ENCODE data around the gene RNF4.
"Not testable (repeated sequence)": the region's sequence is repeated elsewhere in the genome, so short reads cannot be mapped to it uniquely, and the experiment has no call there.

RNF4 gene

GRCh38 chr4:2468456-2469191, at the start of gene RNF4:
Gene RNF4 (plus strand): TSS chr4:2469106. CDS start chr4:2490494, 21,388 bp downstream.
- H3K4me3 Mint-ChIP-seq: peak within 1 kb of the TSS; percentile 94
- peaks cover 30% of the 10 kb centered on the region for H3K36me3 Mint-ChIP-seq (ENCODE audit: low read depth)
- no peaks in the 10 kb centered on the region for H3K9me3 Mint-ChIP-seq
- H3K27me3 Mint-ChIP-seq (ENCODE audit: low read depth): peaks cover 2% of the 10 kb centered on the region
- peaks cover 35% of the 10 kb centered on the region for H3K4me1 Mint-ChIP-seq (ENCODE audit: low read depth)
- peak within 1 kb of the TSS; percentile 95 for H3K27ac Mint-ChIP-seq

GRCh38 chr4:2419814-2420213, 49.1 kb upstream of the RNF4 start:
- no peak overlapping the region for H3K27ac Mint-ChIP-seq
- H3K4me1 Mint-ChIP-seq (ENCODE audit: low read depth): peaks cover 23% of the 10 kb centered on the region
- H3K9me3 Mint-ChIP-seq: no peaks in the 10 kb centered on the region
- H3K4me3 Mint-ChIP-seq: peak overlapping the region; percentile 38
- peaks cover 3% of the 10 kb centered on the region for H3K36me3 Mint-ChIP-seq (ENCODE audit: low read depth)
- H3K27me3 Mint-ChIP-seq (ENCODE audit: low read depth): peaks cover 60% of the 10 kb centered on the region

GRCh38 chr4:2421928-2422327, 47.0 kb upstream of the RNF4 start:
- no peaks in the 10 kb centered on the region for H3K36me3 Mint-ChIP-seq (ENCODE audit: low read depth)
- H3K4me3 Mint-ChIP-seq: no peak overlapping the region
- no peaks in the 10 kb centered on the region for H3K9me3 Mint-ChIP-seq
- peaks cover 13% of the 10 kb centered on the region for H3K4me1 Mint-ChIP-seq (ENCODE audit: low read depth)
- H3K27me3 Mint-ChIP-seq (ENCODE audit: low read depth): peaks cover 45% of the 10 kb centered on the region
- H3K27ac Mint-ChIP-seq: no peak overlapping the region

- Mint-ChIP-seq H3K4me1 (ENCODE audit: low read depth) (peaks cover 13% of the 10 kb centered on the region), H3K36me3 (ENCODE audit: low read depth) (no peaks in the 10 kb centered on the region), H3K27ac (no peak overlapping the region), H3K9me3 (no peaks in the 10 kb centered on the region), H3K27me3 (ENCODE audit: low read depth) (peaks cover 38% of the 10 kb centered on the region), H3K4me3 (no peak overlapping the region)
Observed at GRCh38 chr4:2423066-2423465, 45.8 kb upstream of the RNF4 start.

GRCh38 chr4:2423695-2424094, 45.2 kb upstream of the RNF4 start:
- no peak overlapping the region for H3K27ac Mint-ChIP-seq
- no peak overlapping the region for H3K4me3 Mint-ChIP-seq
- peaks cover 13% of the 10 kb centered on the region for H3K4me1 Mint-ChIP-seq (ENCODE audit: low read depth)
- no peaks in the 10 kb centered on the region for H3K36me3 Mint-ChIP-seq (ENCODE audit: low read depth)
- H3K27me3 Mint-ChIP-seq (ENCODE audit: low read depth): peaks cover 38% of the 10 kb centered on the region
- no peaks in the 10 kb centered on the region for H3K9me3 Mint-ChIP-seq

GRCh38 chr4:2424581-2424980, 44.3 kb upstream of the RNF4 start:
- H3K36me3 Mint-ChIP-seq (ENCODE audit: low read depth): no peaks in the 10 kb centered on the region
- H3K4me3 Mint-ChIP-seq: no peak overlapping the region
- H3K27ac Mint-ChIP-seq: no peak overlapping the region
- peaks cover 31% of the 10 kb centered on the region for H3K27me3 Mint-ChIP-seq (ENCODE audit: low read depth)
- no peaks in the 10 kb centered on the region for H3K9me3 Mint-ChIP-seq
- H3K4me1 Mint-ChIP-seq (ENCODE audit: low read depth): peaks cover 7% of the 10 kb centered on the region

GRCh38 chr4:2425386-2426068, 43.4 kb upstream of the RNF4 start:
- Mint-ChIP-seq H3K36me3 (ENCODE audit: low read depth) (no peaks in the 10 kb centered on the region), H3K27me3 (ENCODE audit: low read depth) (peaks cover 22% of the 10 kb centered on the region), H3K4me1 (ENCODE audit: low read depth) (no peaks in the 10 kb centered on the region), H3K9me3 (no peaks in the 10 kb centered on the region), H3K27ac (no peak overlapping the region), H3K4me3 (no peak overlapping the region)

GRCh38 chr4:2426069-2426397, 42.9 kb upstream of the RNF4 start:
- Mint-ChIP-seq H3K27me3 (ENCODE audit: low read depth) (peaks cover 17% of the 10 kb centered on the region), H3K27ac (no peak overlapping the region), H3K36me3 (ENCODE audit: low read depth) (no peaks in the 10 kb centered on the region), H3K9me3 (no peaks in the 10 kb centered on the region), H3K4me1 (ENCODE audit: low read depth) (no peaks in the 10 kb centered on the region), H3K4me3 (no peak overlapping the region)

- Mint-ChIP-seq H3K27me3 (ENCODE audit: low read depth) (peaks cover 11% of the 10 kb centered on the region), H3K27ac (no peak overlapping the region), H3K4me3 (no peak overlapping the region), H3K9me3 (no peaks in the 10 kb centered on the region), H3K36me3 (ENCODE audit: low read depth) (no peaks in the 10 kb centered on the region), H3K4me1 (ENCODE audit: low read depth) (no peaks in the 10 kb centered on the region)
Observed at GRCh38 chr4:2426711-2427275, 42.1 kb upstream of the RNF4 start.

GRCh38 chr4:2427383-2428334, 41.2 kb upstream of the RNF4 start:
- H3K36me3 Mint-ChIP-seq (ENCODE audit: low read depth): no peaks in the 10 kb centered on the region
- H3K27ac Mint-ChIP-seq: no peak overlapping the region
- no peaks in the 10 kb centered on the region for H3K9me3 Mint-ChIP-seq
- H3K4me3 Mint-ChIP-seq: no peak overlapping the region
- peaks cover 2% of the 10 kb centered on the region for H3K27me3 Mint-ChIP-seq (ENCODE audit: low read depth)
- H3K4me1 Mint-ChIP-seq (ENCODE audit: low read depth): no peaks in the 10 kb centered on the region

GRCh38 chr4:2428496-2429213, 40.3 kb upstream of the RNF4 start:
- Mint-ChIP-seq H3K4me1 (ENCODE audit: low read depth) (no peaks in the 10 kb centered on the region), H3K36me3 (ENCODE audit: low read depth) (no peaks in the 10 kb centered on the region), H3K9me3 (no peaks in the 10 kb centered on the region), H3K27ac (no peak overlapping the region), H3K4me3 (no peak overlapping the region), H3K27me3 (ENCODE audit: low read depth) (no peaks in the 10 kb centered on the region)

GRCh38 chr4:2429945-2430757, 38.8 kb upstream of the RNF4 start:
- not testable (repeated sequence) for H3K9me3 Mint-ChIP-seq; H3K27me3 Mint-ChIP-seq (ENCODE audit: low read depth); H3K4me1 Mint-ChIP-seq (ENCODE audit: low read depth); H3K27ac Mint-ChIP-seq; H3K4me3 Mint-ChIP-seq; H3K36me3 Mint-ChIP-seq (ENCODE audit: low read depth)

GRCh38 chr4:2432004-2432403, 36.9 kb upstream of the RNF4 start:
- Mint-ChIP-seq H3K4me1 (ENCODE audit: low read depth) (no peaks in the 10 kb centered on the region), H3K27ac (no peak overlapping the region), H3K9me3 (no peaks in the 10 kb centered on the region), H3K4me3 (no peak overlapping the region), H3K36me3 (ENCODE audit: low read depth) (no peaks in the 10 kb centered on the region), H3K27me3 (ENCODE audit: low read depth) (peaks cover 3% of the 10 kb centered on the region)

All from T-helper 1 cell treated with Interleukin-12 subunit alpha and Interleukin-12 subunit beta and Interleukin-4 antibody, amounts not matched to agents 30 μg/mL and 1 μg/mL, for 36 hours (primary cell).